Smooth muscle cell (in vitro differentiated cells): Measurements from ENCODE around the gene PPP1CA. TPM values are rescaled to one million over a fixed set of nuclear protein-coding genes. Genes with fewer than 3 reads are reported as not detected.

Experiments used
- DNase-seq: peaks from one replicate; lab custom pipeline; 2025; ENCODE audit not compliant: unreplicated experiment; lab: John Stamatoyannopoulos, UW
- H2AFZ ChIP-seq: fragments of 200-600 bp; sonication (generic); 2 replicates; pipeline ENCODE4 v1.6.0; 2016; ENCODE audit warnings: antibody characterized with exemption, low read depth, mild to moderate bottlenecking
- H3F3A ChIP-seq: fragments of 200-600 bp; sonication (generic); 2 replicates; pipeline ENCODE4 v1.6.0; 2017; ENCODE audit warnings: antibody characterized with exemption, low read depth
- H3K27ac ChIP-seq: fragments of 200-600 bp; sonication (generic); 2 replicates; pipeline ENCODE4 v1.5.1; 2016; ENCODE audit warnings: low read depth, mild to moderate bottlenecking
- H3K27me3 ChIP-seq: fragments of 200-600 bp; sonication (generic); 2 replicates; pipeline ENCODE4 v1.6.1; 2016; ENCODE audit warnings: low read depth, mild to moderate bottlenecking
- H3K36me3 ChIP-seq: fragments of 200-600 bp; sonication (generic); 2 replicates; pipeline ENCODE4 v1.5.1; 2016; ENCODE audit warnings: low read depth
- H3K4me1 ChIP-seq: fragments of 200-600 bp; sonication (generic); 2 replicates; pipeline ENCODE4 v1.5.1; 2016; ENCODE audit warnings: low read depth
- H3K4me2 ChIP-seq: fragments of 200-600 bp; sonication (generic); 2 replicates; pipeline ENCODE4 v1.6.0; 2016; ENCODE audit warnings: mild to moderate bottlenecking
- H3K4me3 ChIP-seq: fragments of 200-600 bp; sonication (generic); 2 replicates; pipeline ENCODE4 v1.5.1; 2016; ENCODE audit warnings: mild to moderate bottlenecking
- H3K79me2 ChIP-seq: fragments of 200-600 bp; sonication (generic); 2 replicates; pipeline ENCODE4 v1.6.0; 2016; ENCODE audit warnings: low read depth, mild to moderate bottlenecking
- H3K9ac ChIP-seq: fragments of 200-600 bp; sonication (generic); 2 replicates; pipeline ENCODE4 v1.6.0; 2016; ENCODE audit warnings: low read depth
- H3K9me3 ChIP-seq: fragments of 200-600 bp; sonication (generic); replicated peaks from 2 replicates; pipeline ENCODE4 v1.5.1; 2016; ENCODE audit warnings: low read depth
- H4K20me1 ChIP-seq: fragments of 200-600 bp; sonication (generic); 2 replicates; pipeline ENCODE4 v1.6.0; 2016; ENCODE audit warnings: low read depth
- WGBS: methylation state at CpG from one replicate; pipeline ENCODE4 v1.1.7; 2016; ENCODE audit warnings: low lambda C conversion rate; 5-methylcytosine and 5-hydroxymethylcytosine counted together
- polyA plus RNA-seq: library from polyadenylated mRNA; unstranded; fragments of >200 nt; fragmentation: Nextera tagmentation; extraction: Ambion mirVana; gene quantifications from 2 replicates; pipeline ENCODE4 v1.2.1, GENCODE V29; 2016
- total RNA-seq: library from RNA; depleted of rRNA; stranded (reverse); fragments of >200 nt; gene quantifications from 2 replicates; pipeline ENCODE4 v1.2.3, GENCODE V29; 2014
- TF ChIP-seq, protein P1 (sequence below): fragments of 200-600 bp; sonication (generic); IDR thresholded peaks from 2 replicates; pipeline ENCODE4 v1.5.1; 2017; ENCODE audit warnings: borderline replicate concordance, mild to moderate bottlenecking, antibody characterized with exemption; ENCODE audit not compliant: insufficient read depth, poor library complexity, severe bottlenecking

Gene PPP1CA
- total and polyA plus RNA-seq, 2 experiments from 2014 or later, result 123 to 210 TPM

DNA sequence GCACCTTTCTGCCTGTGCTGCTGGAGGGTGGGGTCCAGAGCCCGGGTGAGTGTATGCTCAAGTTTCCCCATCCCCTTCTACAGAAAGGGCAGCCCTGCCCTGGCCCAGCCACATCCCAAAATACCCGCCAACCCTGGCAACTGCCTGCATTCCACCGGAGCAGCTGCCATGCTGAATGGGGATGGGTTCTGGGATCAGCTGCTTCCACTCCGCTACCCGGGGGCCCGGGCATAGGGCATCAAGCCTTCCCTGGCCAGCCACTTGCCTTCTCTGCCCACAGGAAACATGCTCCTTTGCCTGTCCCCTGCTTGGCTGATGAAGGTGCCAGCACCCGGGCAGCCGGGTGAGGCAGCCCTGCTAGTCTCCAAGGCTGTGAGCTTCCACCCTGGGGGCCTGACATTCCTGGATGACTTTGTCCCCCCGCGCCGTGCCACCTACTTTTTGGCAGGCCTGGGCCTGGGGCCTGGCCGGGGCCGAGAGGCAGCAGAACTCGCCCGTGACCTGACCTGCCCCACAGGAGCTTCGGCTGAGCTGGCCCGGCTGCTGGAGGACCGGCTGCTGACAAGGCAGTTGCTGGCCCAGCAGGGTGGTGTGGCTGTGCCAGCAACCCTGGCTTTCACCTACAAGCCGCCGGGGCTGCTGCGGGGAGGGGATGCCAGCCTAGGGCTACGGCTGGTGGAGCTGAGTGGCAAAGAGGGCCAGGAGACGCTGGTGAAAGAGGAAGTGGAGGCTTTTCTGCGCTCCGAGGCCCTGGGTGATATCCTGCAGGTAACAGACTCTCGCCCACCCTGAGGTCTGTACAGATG is 17.0 kb upstream of the PPP1CA start:
- Histone ChIP-seq H3K9me3 (no peaks in the 10 kb centered on the region), H3K36me3 (no peaks in the 10 kb centered on the region), H4K20me1 (no peaks in the 10 kb centered on the region), H3K4me2 (no peak overlapping the region), H3F3A (no peaks in the 10 kb centered on the region), H2AFZ (no peak overlapping the region), H3K9ac (no peak overlapping the region), H3K4me3 (no peak overlapping the region), H3K27me3 (peaks cover 7% of the 10 kb centered on the region), H3K27ac (no peak overlapping the region), H3K79me2 (no peaks in the 10 kb centered on the region), H3K4me1 (peaks cover 5% of the 10 kb centered on the region)
- TF ChIP-seq, protein P1, sequence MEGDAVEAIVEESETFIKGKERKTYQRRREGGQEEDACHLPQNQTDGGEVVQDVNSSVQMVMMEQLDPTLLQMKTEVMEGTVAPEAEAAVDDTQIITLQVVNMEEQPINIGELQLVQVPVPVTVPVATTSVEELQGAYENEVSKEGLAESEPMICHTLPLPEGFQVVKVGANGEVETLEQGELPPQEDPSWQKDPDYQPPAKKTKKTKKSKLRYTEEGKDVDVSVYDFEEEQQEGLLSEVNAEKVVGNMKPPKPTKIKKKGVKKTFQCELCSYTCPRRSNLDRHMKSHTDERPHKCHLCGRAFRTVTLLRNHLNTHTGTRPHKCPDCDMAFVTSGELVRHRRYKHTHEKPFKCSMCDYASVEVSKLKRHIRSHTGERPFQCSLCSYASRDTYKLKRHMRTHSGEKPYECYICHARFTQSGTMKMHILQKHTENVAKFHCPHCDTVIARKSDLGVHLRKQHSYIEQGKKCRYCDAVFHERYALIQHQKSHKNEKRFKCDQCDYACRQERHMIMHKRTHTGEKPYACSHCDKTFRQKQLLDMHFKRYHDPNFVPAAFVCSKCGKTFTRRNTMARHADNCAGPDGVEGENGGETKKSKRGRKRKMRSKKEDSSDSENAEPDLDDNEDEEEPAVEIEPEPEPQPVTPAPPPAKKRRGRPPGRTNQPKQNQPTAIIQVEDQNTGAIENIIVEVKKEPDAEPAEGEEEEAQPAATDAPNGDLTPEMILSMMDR, result no peak
- 94% methylated on average over 26 of the region's 26 CpGs for WGBS
- no peak for DNase-seq

DNA sequence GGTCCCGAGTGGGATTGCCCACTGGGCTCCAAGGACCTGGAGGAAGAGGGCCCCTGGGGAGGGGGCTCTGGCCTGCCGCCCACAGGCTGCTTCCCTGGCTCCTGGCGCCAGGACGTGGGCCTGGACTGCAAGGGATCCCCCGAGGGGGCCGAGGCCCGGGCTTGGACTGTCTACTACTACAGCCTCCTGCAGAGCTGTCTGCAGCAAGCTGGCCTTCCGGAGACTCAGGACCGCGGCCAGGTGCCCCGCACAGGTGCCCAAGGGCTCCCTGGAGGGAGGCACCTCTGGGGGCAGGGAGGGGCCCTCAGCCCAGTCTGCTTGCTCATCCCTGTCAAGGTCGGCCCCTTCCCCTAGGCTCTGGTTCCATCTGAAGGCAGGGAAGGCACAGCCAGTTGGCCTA is 15.8 kb upstream of the PPP1CA start:
- no peaks in the 10 kb centered on the region for H3K36me3 ChIP-seq
- no peaks in the 10 kb centered on the region for H4K20me1 ChIP-seq
- no peak overlapping the region for H3K9ac ChIP-seq
- no peaks in the 10 kb centered on the region for H3K9me3 ChIP-seq
- no peak overlapping the region for H3K27ac ChIP-seq
- H3F3A ChIP-seq, result no peaks in the 10 kb centered on the region
- H3K4me1 ChIP-seq, result peaks cover 5% of the 10 kb centered on the region
- no peak for DNase-seq
- WGBS, result 93% methylated on average over 12 of the region's 12 CpGs
- H3K4me3 ChIP-seq, result no peak overlapping the region
- peaks cover 11% of the 10 kb centered on the region for H3K27me3 ChIP-seq
- H3K4me2 ChIP-seq, result no peak overlapping the region
- H3K79me2 ChIP-seq, result no peaks in the 10 kb centered on the region
- no peak overlapping the region for H2AFZ ChIP-seq
- TF ChIP-seq, protein P1, result no peak

DNA sequence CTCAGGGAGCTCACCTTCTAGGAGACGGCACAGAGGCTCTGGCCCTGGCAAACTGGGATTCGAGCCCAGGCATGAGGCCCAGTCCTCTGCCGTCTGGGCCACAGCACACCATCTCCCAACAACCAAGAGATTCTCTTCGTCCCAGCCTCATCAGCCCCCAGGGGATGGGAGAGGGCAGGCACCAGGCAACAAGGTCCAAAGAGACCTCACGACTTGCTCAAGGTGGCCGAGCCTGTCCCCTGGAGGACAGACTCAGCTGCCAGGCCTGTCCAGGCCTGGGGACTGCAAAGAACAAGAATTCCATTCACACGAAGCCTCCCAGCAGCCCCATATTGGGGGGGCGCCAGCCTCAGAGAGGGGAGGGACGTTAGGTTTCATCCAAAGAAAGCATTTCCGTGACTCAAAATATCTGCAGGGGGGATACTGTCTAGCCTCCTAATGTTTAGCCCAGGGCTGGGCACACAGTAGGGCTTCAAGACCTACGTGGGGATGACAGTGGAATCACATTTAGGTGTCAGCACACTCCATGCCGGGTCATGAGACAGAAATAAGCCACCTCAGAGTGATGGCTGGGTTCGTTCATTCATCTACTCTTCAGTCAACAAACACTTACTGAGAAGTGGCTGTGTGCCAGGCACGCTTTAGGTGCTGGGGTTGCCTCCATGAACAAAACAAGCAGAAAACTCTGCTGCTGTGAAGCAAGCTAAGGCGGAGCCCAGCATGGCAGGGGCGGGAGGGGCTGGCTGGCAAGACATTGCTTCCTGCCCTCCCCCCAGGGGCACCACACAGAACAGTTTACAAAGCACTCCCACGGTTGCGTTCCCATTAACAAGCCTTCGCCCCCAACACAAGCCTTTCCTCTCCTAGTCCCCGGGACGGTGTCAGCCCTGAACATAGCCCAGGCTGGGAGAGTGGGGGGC is 15.0 kb upstream of the PPP1CA start:
- no peak overlapping the region for H3K4me2 ChIP-seq
- no peaks in the 10 kb centered on the region for H3K36me3 ChIP-seq
- DNase-seq, result no peak
- H3K9me3 ChIP-seq, result no peaks in the 10 kb centered on the region
- no peaks in the 10 kb centered on the region for H3K79me2 ChIP-seq
- no peak overlapping the region for H2AFZ ChIP-seq
- H3K4me1 ChIP-seq, result peaks cover 5% of the 10 kb centered on the region
- H3K27ac ChIP-seq, result no peak overlapping the region
- TF ChIP-seq, protein P1, result no peak
- peaks cover 13% of the 10 kb centered on the region for H3K27me3 ChIP-seq
- no peaks in the 10 kb centered on the region for H3F3A ChIP-seq
- H3K4me3 ChIP-seq, result no peak overlapping the region
- 78% methylated on average over 21 of the region's 21 CpGs for WGBS
- H3K9ac ChIP-seq, result no peak overlapping the region
- H4K20me1 ChIP-seq, result no peaks in the 10 kb centered on the region
